Lung (tissue), 12 donors: ENCODE results near the gene CPNE6. TPM values are rescaled to one million over a fixed set of nuclear protein-coding genes. Genes with fewer than 3 reads are reported as not detected.

Experiments
- ATAC-seq: fragments of 200-7000 bp; cut with Tn5 transposase; one replicate; pipeline ENCODE4 v1.9.1; 2020; ENCODE audit warnings: moderate number of reproducible peaks; ENCODE audit not compliant: insufficient read depth, low FRiP score
- DNase-seq, 3 donors: peaks; one replicate each; pipeline ENCODE4 v3.0.0-alpha.2; 2013 to 2017
- H3K27ac ChIP-seq, 2 donors: one replicate each; pipeline ENCODE4 v1.5.1; 2013; ENCODE audit warnings: mild to moderate bottlenecking in 2 of 2, moderate library complexity in 2 of 2, control low read depth in 1 of 2, inconsistent platforms in 1 of 2, low read depth in 1 of 2, low read length in 1 of 2
- H3K27me3 ChIP-seq, 3 donors: one replicate each; pipeline ENCODE4 v1.5.1; 2013; ENCODE audit warnings: low read length in 2 of 3; ENCODE audit not compliant: control insufficient read depth in 3 of 3, insufficient read depth in 3 of 3
- H3K36me3 ChIP-seq, 4 donors: one replicate each; pipeline ENCODE4 v1.5.1; 2013; ENCODE audit warnings: low read length in 4 of 4, mild to moderate bottlenecking in 1 of 4, moderate library complexity in 1 of 4; ENCODE audit not compliant: control insufficient read depth in 4 of 4, insufficient read depth in 4 of 4
- H3K4me1 ChIP-seq, 5 donors: one replicate each; pipeline ENCODE4 v1.5.1; 2013; ENCODE audit warnings: low read length in 5 of 5, mild to moderate bottlenecking in 2 of 5, moderate library complexity in 1 of 5; ENCODE audit not compliant: control insufficient read depth in 5 of 5, insufficient read depth in 5 of 5
- H3K4me3 ChIP-seq: one replicate; pipeline ENCODE4 v1.5.1; 2013; ENCODE audit warnings: mild to moderate bottlenecking, control low read depth, moderate library complexity
- H3K9ac ChIP-seq, 2 donors: one replicate each; pipeline ENCODE4 v1.5.1; 2013; ENCODE audit warnings: low read length in 2 of 2, control low read depth in 1 of 2; ENCODE audit not compliant: insufficient read depth in 1 of 2
- H3K9me3 ChIP-seq, 4 donors: one replicate each; pipeline ENCODE4 v1.5.1; 2013; ENCODE audit warnings: low read length in 3 of 4, mild to moderate bottlenecking in 1 of 4, moderate library complexity in 1 of 4; ENCODE audit not compliant: control insufficient read depth in 4 of 4, insufficient read depth in 3 of 4
- CTCF ChIP-seq: IDR thresholded peaks from 2 replicates; pipeline ENCODE4 v1.5.1; 2012; ENCODE audit warnings: mild to moderate bottlenecking; ENCODE audit errors: control extremely low read depth, extremely low read depth
- WGBS, 2 donors: extraction: QIAGEN DNeasy Blood & Tissue Kit; methylation state at CpG; one replicate each; pipeline ENCODE4 v1.1.7; 2013; 5-methylcytosine and 5-hydroxymethylcytosine counted together
- polyA plus RNA-seq, 2 donors: library from polyadenylated mRNA; stranded (reverse); fragments of 200-250 nt; gene quantifications; one replicate each; pipeline ENCODE4 v1.2.1, GENCODE V29; 2013
- total RNA-seq, 2 donors: library from RNA; depleted of rRNA in 1 of 2; stranded (reverse); fragments of >200 nt in 1 of 2; gene quantifications; one replicate each; pipeline ENCODE4 v1.2.1, GENCODE V29; 2014 to 2021
- donor health status: control.
- donor health status: control.
- donor health status: Bipolar disorder and iron deficiency.
- donor health status: healthy.
- donor health status: DM: yes; HTN: yes; CAD: no.

Gene CPNE6
- total and polyA plus RNA-seq, 4 donors: not detected

- H3K9ac ChIP-seq: no peak overlapping the region
- peaks cover 0 to 4% (median 0%) of the 10 kb centered on the region in 5 donors for H3K4me1 ChIP-seq
- ATAC-seq: no peak
- no peak overlapping the region for H3K27ac ChIP-seq
- H3K4me3 ChIP-seq: no peak overlapping the region
- H3K27me3 ChIP-seq: no peaks in the 10 kb centered on the region
- no peak for TF ChIP-seq CTCF
- 89 to 93% methylated on average over 14 of the region's 14 CpGs for WGBS, 2 donors
- H3K9me3 ChIP-seq: no peaks in the 10 kb centered on the region
- DNase-seq: no peak
- no peaks in the 10 kb centered on the region for H3K36me3 ChIP-seq
Measured at GRCh38 chr14:24062216-24062980, 9.0 kb upstream of the CPNE6 start.

DNA sequence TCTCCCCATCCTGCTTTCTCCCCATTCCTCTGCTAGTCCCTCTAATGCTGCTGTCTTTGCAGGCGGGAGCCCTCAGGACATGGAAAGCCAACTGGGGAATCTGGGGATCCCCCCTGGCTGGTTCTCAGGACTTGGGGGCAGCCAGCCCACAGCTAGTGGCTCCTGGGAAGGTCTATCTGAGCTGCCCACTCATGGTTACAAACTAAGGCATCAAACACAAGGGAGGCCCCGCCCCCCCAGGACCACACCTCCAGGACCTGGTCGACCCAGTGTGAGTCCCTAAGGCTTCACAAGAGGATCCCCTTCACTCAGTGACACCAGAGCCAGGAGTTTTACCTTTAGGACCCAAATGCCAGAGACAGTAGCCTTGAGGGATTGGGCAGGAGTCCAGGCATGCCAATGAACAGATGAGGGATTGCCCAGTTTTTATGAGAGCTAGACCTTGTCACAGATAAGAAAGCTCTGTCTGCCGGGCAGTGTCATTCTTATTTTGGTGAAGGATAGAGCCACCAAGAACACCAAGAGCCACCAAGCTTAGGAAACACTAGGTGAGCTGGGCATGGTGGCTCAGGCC, 8.0 kb upstream of the CPNE6 start:
- Histone ChIP-seq H3K9me3 (peaks cover 0 to 2% (median 0%) of the 10 kb centered on the region in 4 donors), H3K9ac (no peak overlapping the region), H3K27me3 (no peaks in the 10 kb centered on the region), H3K4me1 (peaks cover 0 to 4% (median 0%) of the 10 kb centered on the region in 5 donors), H3K36me3 (no peaks in the 10 kb centered on the region), H3K4me3 (no peak overlapping the region), H3K27ac (no peak overlapping the region)
- 77 to 87% methylated on average over 4 of the region's 4 CpGs for WGBS, 2 donors
- TF ChIP-seq CTCF: no peak
- ATAC-seq (no peak), DNase-seq (no peak)

- DNase-seq (no peak), ATAC-seq (no peak)
- 85 to 89% methylated on average over 7 of the region's 7 CpGs for WGBS, 2 donors
- Histone ChIP-seq H3K9ac (no peak overlapping the region), H3K4me1 (no peaks in the 10 kb centered on the region), H3K27ac (no peak overlapping the region), H3K9me3 (peaks cover 0 to 2% (median 0%) of the 10 kb centered on the region in 4 donors), H3K36me3 (no peaks in the 10 kb centered on the region), H3K27me3 (no peaks in the 10 kb centered on the region), H3K4me3 (no peak overlapping the region)
- no peak for TF ChIP-seq CTCF
Measured at GRCh38 chr14:24064091-24064795, 7.1 kb upstream of the CPNE6 start.
